ENCODE data around the gene MYADML2.
"Not testable (repeated sequence)": the region's sequence is repeated elsewhere in the genome, so short reads cannot be mapped to it uniquely, and the experiment has no call there.

Gene MYADML2, protein sequence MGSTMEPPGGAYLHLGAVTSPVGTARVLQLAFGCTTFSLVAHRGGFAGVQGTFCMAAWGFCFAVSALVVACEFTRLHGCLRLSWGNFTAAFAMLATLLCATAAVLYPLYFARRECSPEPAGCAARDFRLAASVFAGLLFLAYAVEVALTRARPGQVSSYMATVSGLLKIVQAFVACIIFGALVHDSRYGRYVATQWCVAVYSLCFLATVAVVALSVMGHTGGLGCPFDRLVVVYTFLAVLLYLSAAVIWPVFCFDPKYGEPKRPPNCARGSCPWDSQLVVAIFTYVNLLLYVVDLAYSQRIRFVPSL

DNA sequence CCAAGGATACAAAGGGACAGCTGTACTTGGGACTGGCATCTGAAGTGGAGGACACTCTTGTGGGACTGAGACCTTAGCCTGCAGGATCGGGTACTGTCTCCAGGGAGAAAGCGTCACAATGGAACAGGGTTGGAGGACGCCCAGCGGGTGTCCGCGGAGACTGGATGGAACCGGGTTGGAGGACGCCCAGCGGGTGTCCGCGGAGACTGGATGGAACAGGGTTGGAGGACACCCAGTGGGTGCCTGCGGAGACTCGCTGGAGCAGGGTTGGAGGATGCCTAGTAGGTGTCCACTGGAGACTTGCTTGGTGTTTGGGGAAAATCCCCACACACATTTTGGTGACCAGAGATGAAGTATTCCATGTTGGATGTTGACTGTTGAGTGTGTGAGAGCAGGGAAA is at the start of gene MYADML2:
MYADML2 (minus strand) TSS at position 45 of the 400 bp plus-strand sequence. CDS start 5,492 bp downstream, outside the sequence.
- no peak for DNase-seq

- DNase-seq: no peak
Observed at GRCh38 chr17:81996232-81996756, 49.3 kb upstream of the MYADML2 start.

DNA sequence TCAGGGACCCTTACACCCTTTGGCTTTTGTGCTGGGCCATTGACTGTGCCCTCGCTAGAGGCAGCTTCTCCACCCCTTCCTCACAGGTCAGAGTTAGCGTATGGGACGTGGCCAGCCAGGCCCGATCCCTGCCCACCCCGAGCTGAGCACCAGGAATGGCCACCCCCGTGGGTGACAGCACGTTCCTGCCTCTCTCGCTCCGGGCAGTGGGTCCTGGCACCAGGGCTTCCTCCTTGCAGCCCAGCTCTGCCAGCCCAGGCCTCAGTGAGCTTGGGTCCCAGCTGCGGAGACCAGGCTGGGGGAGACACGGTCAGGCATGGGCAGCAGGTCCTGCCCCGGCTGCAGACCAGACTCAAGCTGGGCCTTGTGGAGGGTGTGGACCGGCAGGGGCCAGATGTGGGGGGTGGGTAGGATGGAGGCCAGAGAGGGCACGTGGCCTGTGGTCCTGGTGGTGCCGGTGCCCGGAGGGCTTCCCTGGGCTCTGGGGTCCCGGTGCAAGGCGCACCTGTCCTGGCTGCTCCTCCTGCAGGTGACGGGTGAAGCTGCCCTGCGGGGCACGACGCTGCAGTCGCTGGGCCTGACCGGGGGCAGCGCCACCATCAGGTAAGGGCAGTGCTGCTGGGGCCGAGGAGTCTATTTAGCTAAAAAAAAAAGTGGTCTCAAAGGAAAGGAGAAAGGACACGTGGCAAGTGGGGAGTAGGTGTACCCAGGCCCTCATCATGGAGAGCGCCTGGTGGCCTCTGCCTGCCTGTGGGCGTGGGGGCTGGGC is 48.6 kb upstream of the MYADML2 start:
- DNase-seq: no peak

DNA sequence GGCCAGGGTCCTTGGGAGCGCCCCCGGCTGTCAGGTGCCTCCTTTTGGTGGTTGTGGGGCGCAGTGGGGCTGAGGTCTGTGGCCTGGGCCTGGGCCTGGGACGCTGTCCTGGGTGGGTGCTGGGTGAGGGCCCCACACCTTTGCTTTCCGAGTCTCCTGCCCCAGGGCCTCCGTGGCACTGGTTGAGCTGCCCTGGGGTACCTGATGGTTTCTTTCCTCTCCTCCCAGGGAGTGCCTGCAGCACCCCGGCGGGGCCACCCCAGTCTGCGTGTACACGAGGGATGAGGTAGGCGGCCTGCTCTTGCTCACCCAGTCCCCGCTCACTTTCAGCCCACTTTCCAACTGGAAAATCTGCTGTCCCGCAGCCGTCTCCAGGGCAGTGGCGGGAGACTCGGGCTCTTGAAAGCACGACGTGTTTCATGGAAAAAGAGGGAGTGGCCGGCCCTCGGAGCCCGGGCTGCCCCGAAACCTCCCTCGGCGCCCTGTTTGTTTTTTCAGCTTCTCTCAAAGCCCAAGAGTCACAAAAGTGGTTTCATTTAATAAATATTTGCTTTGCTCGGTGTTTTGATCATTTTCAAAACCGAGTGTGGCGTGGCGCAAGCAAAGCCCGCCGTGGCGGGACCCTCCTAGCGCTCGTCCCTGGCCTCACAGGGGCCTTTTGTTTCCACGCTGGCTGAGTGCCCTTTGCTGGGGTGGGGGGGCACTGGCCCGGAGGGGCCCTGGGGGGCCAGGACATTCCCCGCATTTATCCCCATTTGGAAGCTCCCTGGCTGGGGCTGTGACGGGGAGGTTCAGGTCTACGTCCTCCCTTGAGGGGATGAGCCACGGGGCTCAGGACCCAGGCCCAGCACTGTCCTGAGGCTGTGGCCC is 47.8 kb upstream of the MYADML2 start:
- DNase-seq: no peak

GRCh38 chr17:81993729-81994592 is 46.9 kb upstream of the MYADML2 start:
- no peak for DNase-seq

DNA sequence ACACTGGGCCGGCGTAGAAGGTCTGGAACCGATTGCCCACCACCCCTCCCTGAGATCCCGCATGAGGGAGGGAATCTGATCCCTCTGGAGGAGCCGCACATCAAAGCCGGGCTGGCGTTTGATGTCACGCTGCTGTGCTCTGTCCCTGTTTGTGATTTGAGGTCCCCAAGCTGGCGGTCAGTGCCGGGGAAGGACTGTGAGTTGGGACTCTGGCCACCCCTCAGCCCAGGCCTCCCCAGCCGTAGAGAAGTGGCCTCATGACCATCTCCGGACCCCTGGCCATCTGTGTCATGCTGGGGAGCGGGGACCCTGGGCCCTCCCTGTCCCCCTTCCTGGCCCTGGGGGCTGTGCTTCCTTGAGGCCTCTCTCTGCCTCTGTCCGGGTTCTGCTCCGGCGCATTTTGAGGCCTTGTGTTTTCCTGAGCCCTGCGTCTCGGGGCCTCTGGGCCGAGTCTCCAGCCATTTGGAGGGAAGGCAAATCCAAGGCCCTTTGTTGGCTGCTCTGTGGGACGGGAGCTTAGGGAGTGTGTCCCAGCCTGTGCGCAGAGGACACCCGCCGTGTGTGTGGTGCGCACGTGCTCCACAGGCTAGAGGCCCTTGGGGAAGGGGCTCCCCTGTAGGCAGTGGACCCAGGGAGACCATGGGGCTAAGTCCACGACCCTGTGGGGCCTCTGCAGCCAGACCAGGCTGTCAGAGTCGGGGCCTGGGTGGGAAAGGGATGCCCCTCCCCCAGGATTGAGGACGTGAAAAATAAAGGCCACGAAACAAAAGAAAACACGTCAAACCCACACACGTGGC is 45.5 kb upstream of the MYADML2 start:
- DNase-seq: no peak

DNA sequence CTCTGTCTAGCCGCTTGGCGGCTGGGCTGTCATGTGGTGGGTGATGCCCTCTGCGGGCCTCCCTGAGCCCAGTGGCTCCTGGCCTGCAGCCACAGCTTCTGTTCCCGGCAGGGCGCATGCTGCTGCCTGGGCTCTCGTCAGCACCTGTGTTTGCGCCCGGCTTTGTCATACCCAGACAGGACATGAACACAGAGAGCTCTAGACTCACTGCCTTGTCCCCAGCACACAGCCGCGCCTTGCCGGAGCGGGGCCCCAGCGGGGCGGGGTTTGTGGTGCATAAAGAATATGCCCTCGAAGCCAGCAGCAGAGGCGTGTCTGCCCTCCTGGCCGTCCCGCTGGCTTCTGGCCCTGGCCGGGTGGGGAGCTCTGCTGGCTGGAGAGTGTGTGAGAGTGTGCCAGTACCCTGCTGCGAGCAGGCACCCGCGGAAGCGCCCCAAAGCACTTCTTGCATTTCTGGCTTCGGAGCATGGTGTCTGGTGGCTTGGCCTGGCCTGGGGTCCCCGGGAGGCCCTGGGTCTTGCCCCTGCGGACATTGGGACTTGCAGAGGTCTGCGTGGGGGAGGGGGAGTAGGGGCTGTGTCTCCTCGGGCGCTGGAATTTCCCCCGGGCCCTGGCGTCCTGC is 44.8 kb upstream of the MYADML2 start:
- no peak for DNase-seq

DNA sequence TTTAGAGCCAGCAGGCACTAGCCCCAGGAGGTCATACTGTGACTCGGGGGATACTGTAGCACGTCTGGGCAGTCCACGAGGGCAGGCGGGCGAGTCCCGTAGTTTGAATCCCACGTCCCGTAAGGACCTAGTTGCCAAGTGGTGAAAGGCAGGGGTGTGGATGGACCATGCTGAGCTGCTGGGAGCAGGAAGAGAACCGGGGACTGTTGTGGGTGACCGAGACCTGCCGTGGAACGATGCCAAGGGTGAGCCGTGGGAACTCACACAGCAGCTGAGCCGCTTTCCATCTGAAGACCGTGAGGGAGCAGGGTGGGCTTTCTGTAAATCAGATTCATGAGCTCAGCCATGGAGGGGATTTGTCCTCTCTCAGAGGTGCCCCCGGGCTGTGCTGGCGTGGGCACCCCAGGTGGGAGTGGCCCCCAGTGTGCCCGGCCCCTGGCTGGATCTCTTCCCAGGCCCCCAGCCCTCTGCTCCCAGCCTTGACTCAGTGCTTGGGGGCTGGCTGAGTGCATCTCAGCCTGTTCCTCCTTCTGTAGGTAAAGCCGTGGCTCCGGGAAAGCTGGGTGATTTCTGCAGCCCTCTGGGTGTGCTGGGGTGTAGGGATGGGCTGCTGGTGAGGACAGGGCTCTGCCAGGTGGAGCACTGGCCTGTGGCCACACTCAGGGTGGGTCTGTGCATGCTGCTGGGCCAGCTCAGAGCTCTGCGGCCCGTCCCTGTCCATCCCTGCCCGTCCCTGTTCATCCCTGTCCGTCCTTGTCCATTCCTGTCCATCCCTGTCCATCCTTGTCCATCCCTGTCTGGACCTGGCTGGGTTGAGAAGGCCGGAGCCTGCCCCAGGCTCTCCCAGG is 44.0 kb upstream of the MYADML2 start:
- DNase-seq: no peak

- DNase-seq: no peak
Observed at GRCh38 chr17:81987161-81987770, 40.2 kb upstream of the MYADML2 start.

DNA sequence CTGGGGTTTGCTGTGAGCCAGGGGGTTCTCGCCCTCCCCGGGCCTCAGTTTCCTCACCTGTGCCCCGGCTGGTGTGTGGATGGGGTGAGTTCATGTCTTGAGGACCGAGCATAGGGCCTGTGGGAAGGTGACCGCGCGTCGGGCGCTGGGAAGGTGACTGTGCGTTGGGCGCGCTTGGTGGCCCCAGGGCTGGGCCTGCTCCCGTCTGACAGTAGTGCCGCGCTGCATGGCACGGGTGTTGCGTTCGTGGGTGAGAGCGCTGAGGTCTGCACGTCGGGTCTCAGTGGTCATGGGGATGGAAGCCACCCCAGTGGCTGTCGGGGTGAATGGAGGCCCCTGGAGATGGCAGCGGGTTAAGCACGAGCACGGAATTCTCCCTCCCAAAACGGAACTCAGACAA is 39.6 kb upstream of the MYADML2 start:
- no peak for DNase-seq

GRCh38 chr17:81984773-81985410 is 37.9 kb upstream of the MYADML2 start:
- no peak for DNase-seq

GRCh38 chr17:81983639-81984373 is 36.8 kb upstream of the MYADML2 start:
- no peak for DNase-seq

DNA sequence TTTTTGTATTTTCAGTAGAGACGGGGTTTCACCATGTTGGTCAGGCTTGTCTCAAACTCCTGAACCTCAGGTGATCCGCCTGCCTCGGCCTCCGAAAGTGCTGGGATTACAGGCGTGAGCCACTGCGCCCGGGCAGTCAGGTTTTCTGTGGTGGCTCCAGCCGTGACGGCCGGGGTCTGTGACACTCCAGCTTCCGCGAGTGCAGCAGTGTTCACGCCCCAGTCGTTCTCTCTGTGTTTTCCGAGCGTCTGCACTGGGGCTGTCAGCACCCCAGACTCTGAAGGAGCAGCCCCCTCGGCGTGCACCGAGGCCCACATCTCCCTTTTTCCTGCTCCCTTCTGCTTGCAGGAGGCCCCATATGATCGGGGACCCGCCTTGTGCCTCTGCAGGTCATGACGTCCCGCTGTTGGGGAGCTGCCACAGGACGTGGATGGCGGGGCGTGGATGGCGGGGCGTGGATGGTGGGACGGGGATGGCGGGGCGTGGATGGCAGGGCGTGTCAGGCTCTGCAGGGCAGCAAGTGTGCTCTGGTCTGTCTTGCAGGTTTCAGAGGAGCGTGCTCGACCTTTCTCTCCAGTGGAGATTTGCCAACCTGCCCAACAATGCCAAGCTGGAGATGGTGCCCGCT is 36.1 kb upstream of the MYADML2 start:
- no peak for DNase-seq

DNA sequence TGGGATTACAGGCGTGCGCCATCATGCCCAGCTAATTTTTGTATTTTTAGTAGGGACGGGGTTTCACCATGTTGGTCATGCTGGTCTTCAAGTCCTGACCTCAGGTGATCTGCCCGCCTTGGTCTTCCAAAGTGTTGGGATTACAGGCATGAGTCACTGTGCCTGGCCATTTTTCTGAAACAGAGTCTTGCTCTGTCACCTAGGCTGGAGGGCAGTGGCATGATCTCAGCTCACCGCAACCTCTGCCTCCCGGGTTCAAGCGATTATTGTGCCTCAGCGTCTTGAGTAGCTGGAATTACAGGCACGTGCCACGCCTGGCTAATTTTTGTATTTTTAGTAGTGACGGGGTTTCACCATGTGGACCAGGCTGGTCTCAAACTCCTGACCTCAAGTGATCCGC is 34.5 kb upstream of the MYADML2 start:
- DNase-seq: not testable (repeated sequence)

GRCh38 chr17:81980707-81981343 is 33.8 kb upstream of the MYADML2 start:
- DNase-seq: no peak

DNA sequence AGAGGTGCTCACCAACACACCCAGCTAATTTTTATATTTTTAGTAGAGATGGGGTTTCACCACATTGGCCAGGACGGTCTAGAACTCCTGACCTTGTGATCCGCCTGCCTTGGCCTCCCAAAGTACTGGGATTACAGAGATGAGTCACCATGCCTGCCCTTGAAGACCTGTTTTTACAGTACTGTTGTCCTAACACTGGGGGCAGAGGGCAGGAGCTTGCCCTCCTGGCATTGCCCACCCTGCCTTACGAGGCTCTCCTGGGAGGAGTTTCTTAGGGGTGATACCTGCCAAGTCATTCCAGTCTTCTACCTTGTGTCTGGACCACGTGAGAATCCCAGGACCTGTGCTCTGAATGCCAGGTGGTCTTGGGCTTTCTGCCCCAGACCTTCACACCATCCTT is 33.1 kb upstream of the MYADML2 start:
- no peak for DNase-seq
